Skeletal muscle cell (primary cell): Measurements from ENCODE around the gene FIG4.
"Not testable (repeated sequence)": the region's sequence is repeated elsewhere in the genome, so short reads cannot be mapped to it uniquely, and the experiment has no call there.

Experiments
- DNase-seq: peaks from one replicate; pipeline ENCODE4 v3.0.0-alpha.2; 2010; ENCODE audit warnings: low read depth
- H3K4me3 ChIP-seq: 2 replicates; pipeline ENCODE4 v1.5.1; 2011; ENCODE audit warnings: low read depth, mild to moderate bottlenecking, control low read depth, low read length, moderate library complexity

FIG4 gene

GRCh38 chr6:109701221-109701620 lies 10.1 kb downstream of the FIG4 start:
- DNase-seq, result no peak
- H3K4me3 ChIP-seq, result no peak overlapping the region

- no peak overlapping the region for H3K4me3 ChIP-seq
- DNase-seq, result no peak
These were observed 10.7 kb downstream of the FIG4 start for GRCh38 chr6:109701774-109702173.

GRCh38 chr6:109702791-109703190 lies 11.7 kb downstream of the FIG4 start:
- DNase-seq, result no peak
- H3K4me3 ChIP-seq, result no peak overlapping the region

GRCh38 chr6:109705258-109705657 lies 14.2 kb downstream of the FIG4 start:
- DNase-seq, result peak; percentile 56
- no peak overlapping the region for H3K4me3 ChIP-seq

GRCh38 chr6:109706513-109706912 lies 15.4 kb downstream of the FIG4 start:
- DNase-seq, result no peak
- H3K4me3 ChIP-seq, result no peak overlapping the region

- not testable (repeated sequence) for DNase-seq, H3K4me3 ChIP-seq
These were observed 17.0 kb downstream of the FIG4 start for GRCh38 chr6:109708099-109708498.

- H3K4me3 ChIP-seq, result no peak overlapping the region
- no peak for DNase-seq
These were observed 22.0 kb downstream of the FIG4 start for GRCh38 chr6:109713097-109713496.

GRCh38 chr6:109714166-109714565 lies 23.1 kb downstream of the FIG4 start:
- no peak overlapping the region for H3K4me3 ChIP-seq
- no peak for DNase-seq

GRCh38 chr6:109714611-109715010 lies 23.5 kb downstream of the FIG4 start:
- no peak overlapping the region for H3K4me3 ChIP-seq
- DNase-seq, result no peak

- DNase-seq, result no peak
These were observed 24.5 kb downstream of the FIG4 start for GRCh38 chr6:109715616-109716015.

GRCh38 chr6:109717971-109718370 lies 26.9 kb downstream of the FIG4 start:
- DNase-seq, result no peak
- no peak overlapping the region for H3K4me3 ChIP-seq

More at GRCh38 chr6:109715616-109716015, 24.5 kb downstream of the FIG4 start:
- H3K4me3 ChIP-seq, result no peak overlapping the region

- H3K4me3 ChIP-seq, result no peak overlapping the region
- DNase-seq, result no peak
These were observed 27.9 kb downstream of the FIG4 start for GRCh38 chr6:109718991-109719390.

GRCh38 chr6:109720311-109720710 lies 29.2 kb downstream of the FIG4 start:
- no peak overlapping the region for H3K4me3 ChIP-seq
- DNase-seq, result no peak

GRCh38 chr6:109722011-109722410 lies 30.9 kb downstream of the FIG4 start:
- no peak for DNase-seq
- H3K4me3 ChIP-seq, result no peak overlapping the region

GRCh38 chr6:109722564-109723254 lies 31.6 kb downstream of the FIG4 start:
- no peak overlapping the region for H3K4me3 ChIP-seq
- no peak for DNase-seq

GRCh38 chr6:109725250-109725649 lies 34.2 kb downstream of the FIG4 start:
- not testable (repeated sequence) for DNase-seq, H3K4me3 ChIP-seq

GRCh38 chr6:109736273-109737025 lies 45.4 kb downstream of the FIG4 start:
- H3K4me3 ChIP-seq, result no peak overlapping the region
- DNase-seq, result no peak

GRCh38 chr6:109738255-109738654 lies 47.2 kb downstream of the FIG4 start:
- no peak overlapping the region for H3K4me3 ChIP-seq
- DNase-seq, result no peak

- DNase-seq, result no peak
- H3K4me3 ChIP-seq, result no peak overlapping the region
These were observed 47.6 kb downstream of the FIG4 start for GRCh38 chr6:109738667-109739066.

- no peak for DNase-seq
- no peak overlapping the region for H3K4me3 ChIP-seq
These were observed 48.6 kb downstream of the FIG4 start for GRCh38 chr6:109739686-109740085.

- H3K4me3 ChIP-seq, result no peak overlapping the region
- DNase-seq, result no peak
These were observed 49.7 kb downstream of the FIG4 start for GRCh38 chr6:109740787-109741186.
